Measurements from ENCODE around the gene CNTN6. TPM values are rescaled to one million over a fixed set of nuclear protein-coding genes. Genes with fewer than 3 reads are reported as not detected.
A peak's percentile ranks its signal among the peaks of the same experiment; 100 is the strongest.

The CNTN6 gene
- 1 to 10 TPM; 6.6 to 9.5 (median 7.4) TPM for polyA plus RNA-seq (ENCODE audit: insufficient read depth in 1 of 5, insufficient read length in 5 of 5, low replicate concordance in 1 of 5)
- long read RNA-seq, donor 1, result 0 reads
- long read RNA-seq, donor 2, result 0 reads
- long read RNA-seq, donor 3, partial matches to known transcripts, result 5 of 5 reads
- long read RNA-seq, donor 3, other reads (novel, unspliced or antisense), result 0 of 5 reads
- long read RNA-seq, donor 4, result 0 reads
- long read RNA-seq, donor 5, result 0 reads
- long read RNA-seq, donor 6, full-length matches to known transcripts, result 2 of 2 reads
- long read RNA-seq, donor 6, partial matches to known transcripts, result 0 of 2 reads
- long read RNA-seq, donor 6, other reads (novel, unspliced or antisense), result 0 of 2 reads
- long read RNA-seq, donor 7, result 0 reads
- long read RNA-seq, donor 8, result 0 reads

GRCh38 chr3:1092771-1093170 lies at the start of gene CNTN6:
Gene CNTN6, plus strand, starts transcription at chr3:1093024. Its CDS starts 54,985 bp downstream, at chr3:1148009.
- DNase-seq, result no peak

DNA sequence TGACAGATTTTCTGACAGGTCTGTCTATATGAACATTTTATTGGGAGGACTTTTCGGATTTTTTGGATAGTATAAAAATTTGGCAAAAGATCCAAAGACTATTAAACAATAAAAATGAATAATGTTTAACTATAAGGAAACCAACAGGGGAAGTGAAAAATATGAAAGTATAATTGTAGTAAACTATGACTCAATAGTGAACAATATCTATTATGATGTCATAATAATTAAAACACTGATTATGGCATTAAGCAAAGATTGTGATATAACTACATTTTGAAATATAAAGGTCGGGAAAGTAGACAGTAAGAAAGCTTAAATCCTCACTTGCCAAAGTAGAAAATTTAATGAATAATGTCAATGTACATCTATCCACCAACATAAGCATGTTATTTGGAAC lies 44.3 kb upstream of the CNTN6 start:
- no peak for DNase-seq

DNA sequence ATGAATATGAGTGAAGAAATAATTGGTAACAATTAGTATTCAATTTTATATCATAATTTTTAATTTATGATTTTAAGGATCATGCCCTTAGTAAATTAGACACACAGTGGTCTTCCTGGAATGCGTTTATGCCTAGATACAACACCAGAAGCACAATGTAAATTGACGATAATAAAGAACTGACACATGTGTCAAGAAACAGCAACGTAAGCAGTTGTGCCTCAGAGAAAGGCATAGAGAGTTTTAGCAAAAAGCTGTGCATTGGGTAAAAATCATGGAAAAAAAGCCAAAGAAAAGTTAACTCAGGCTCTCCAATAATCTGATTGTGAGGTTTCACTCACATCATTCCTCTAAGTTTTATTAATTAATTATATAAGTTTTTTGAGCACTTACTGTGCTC lies 37.0 kb upstream of the CNTN6 start:
- no peak for DNase-seq

GRCh38 chr3:1056744-1057143 lies 36.1 kb upstream of the CNTN6 start:
- no peak for DNase-seq

- no peak for DNase-seq
Measured at GRCh38 chr3:1057436-1057835, 35.4 kb upstream of the CNTN6 start.

GRCh38 chr3:1068985-1069384 lies 23.8 kb upstream of the CNTN6 start:
- DNase-seq, result no peak

GRCh38 chr3:1072041-1072440 lies 20.8 kb upstream of the CNTN6 start:
- no peak for DNase-seq

DNA sequence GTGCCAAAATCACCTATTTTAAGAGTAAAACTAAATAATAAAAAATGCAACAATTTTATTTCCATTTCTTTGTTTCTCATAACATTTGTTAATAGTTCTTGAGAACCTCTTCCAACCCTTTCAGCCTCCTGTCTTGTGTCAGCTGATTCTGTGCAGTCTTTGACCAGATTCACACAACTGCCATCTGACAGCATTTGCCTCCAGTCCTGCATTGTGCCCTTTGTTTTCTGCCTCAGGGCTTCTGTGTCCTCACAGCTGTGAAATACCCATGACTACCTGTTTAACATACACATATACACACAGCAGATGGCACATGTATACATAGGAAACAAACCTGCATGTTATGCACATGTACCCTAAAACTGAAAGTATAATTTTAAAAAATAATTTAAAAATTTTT lies 13.2 kb upstream of the CNTN6 start:
- DNase-seq, result no peak

DNA sequence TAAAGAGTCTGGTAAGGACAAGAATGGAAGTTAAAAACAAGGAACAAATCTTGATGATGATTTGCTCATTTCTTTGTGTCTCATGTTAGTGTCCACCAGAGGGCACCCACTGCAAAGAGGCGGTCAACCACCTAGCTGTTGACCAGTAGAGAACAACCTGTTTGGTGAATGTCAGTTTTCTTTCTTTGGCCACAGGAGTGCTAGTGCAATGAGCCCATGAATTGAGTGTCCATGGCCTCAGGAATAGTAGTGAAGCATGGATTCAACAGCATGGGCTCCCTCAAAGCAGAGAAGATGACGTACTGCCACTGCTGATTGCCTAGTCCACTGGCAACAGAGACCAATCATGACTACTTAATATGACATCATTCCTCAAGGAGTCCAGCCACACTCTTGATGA lies 10.7 kb upstream of the CNTN6 start:
- DNase-seq, result peak in 1 of 2 donors; percentile 47

DNA sequence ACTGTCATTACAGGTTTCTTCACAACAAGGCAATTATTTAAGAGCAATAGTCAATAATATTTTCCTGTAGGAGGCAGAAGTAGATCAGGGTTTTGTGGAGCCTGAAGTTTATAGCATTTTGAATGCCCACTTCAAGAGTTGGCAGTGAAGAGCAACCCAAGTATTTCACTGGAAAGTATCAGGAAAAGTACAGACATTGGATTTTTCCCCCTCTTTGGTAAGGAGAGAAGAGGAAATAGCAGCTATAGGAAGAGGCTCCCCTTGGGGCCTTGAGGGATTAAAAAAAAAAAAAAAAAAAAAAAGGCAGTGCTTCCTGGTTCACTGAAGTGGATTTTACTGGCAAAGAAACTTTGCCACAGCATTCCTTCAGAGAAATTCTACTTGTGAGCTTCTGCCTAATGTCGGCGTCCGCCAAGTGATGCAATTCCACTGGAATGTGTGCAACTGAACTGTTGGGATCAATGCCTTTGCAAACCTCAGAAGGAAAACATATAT lies 5.7 kb upstream of the CNTN6 start:
- peak; percentile 56 to 57 for DNase-seq

DNA sequence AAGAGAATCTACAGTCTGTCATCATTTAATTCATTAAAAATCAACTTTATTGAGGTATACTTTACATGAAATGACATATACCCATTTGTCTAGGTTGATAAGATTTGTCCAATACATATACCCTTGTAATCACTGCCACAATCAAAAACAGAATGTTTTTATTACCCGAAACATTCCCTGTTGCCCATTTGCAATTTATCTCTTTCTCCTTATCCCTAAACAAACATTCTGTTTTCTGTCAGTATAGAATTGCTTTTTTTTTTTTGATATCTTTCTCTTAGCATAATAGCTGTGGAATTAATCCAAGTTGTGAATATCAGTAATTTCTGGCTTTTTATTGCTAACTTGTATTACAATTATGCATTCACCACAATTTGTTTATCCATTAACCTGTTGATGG lies 4.3 kb upstream of the CNTN6 start:
- no peak for DNase-seq

DNA sequence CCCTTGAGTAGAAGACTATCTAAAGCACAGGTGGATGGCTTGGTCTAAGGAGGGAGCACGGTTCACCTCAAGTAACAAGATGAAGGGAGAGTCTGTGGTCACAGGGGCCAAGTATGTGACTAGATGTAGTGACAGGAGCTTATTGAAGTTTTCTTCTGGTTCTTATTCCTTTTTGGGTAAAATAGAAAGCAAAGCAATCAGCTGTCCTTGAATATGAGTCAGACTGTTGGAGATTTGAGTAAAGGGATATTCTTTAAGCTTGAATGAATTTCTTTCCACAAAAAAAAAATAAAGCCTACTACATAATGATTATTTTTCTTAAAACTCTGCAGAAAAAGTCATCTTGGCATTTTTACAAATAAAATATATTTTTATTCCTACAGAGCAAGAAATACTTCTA lies 1.5 kb upstream of the CNTN6 start:
- no peak for DNase-seq

DNA sequence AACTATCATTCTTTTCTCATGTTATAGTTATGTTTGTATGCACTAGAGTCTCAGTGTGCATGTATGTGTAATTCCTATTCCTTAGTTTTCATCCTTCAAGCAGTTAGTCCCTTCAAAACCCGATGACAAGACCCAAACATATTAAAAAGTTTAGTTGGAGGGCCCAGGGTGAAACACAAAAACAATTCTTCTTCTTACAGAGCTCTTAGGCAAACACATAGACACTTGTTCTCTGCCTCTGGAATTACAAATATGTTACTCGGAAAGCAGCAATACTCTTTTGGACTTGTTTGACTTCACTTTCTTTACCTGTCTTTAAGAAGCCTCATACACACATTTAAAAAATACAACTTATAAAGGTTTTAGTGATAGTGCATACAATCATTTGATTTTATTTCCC lies 763 bp upstream of the CNTN6 start:
- no peak for DNase-seq

DNA sequence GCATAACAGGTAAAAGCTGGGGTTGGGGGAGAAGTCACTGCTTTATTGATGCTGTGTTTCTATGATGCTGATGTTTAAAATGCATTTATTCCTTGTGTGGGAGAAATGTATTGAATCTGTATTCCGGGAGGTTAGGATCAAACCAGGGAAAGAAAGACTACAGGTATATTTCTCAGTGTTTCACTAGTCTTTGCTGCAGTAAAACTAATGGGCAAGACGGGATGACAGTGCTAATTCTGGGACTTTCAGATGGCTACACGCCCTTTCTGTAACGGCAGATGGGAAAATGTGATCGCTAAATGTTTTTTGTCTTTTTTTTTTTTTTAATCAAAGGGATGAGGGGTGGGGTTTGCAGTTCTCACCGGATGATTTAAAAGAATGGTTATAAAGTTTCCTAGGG lies 393 bp downstream of the CNTN6 start:
- no peak for DNase-seq

DNA sequence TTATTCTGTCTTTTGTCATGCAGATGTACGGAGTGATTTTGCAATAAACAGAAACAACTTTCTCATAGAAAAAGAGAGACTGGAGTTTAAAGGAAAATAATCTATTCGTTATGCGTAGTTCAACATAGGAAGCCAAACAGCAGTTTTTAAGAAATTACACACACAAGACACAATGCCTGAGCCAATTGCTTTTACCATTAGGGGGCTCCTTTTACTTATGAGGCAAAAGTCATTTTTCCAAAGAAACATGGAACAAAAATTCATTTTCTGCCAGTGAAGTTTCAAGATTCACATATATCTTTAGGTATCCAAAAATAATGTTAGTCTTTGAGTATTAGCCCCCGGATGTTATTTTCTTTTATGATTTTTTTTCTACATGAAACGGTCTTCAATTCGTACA lies 10.7 kb downstream of the CNTN6 start:
- DNase-seq, result no peak

GRCh38 chr3:1117843-1118473 lies 25.1 kb downstream of the CNTN6 start:
- DNase-seq, result no peak

- DNase-seq, result no peak
Measured at GRCh38 chr3:1131166-1131565, 38.3 kb downstream of the CNTN6 start.

GRCh38 chr3:1135194-1135593 lies 42.4 kb downstream of the CNTN6 start:
- no peak for DNase-seq

DNA sequence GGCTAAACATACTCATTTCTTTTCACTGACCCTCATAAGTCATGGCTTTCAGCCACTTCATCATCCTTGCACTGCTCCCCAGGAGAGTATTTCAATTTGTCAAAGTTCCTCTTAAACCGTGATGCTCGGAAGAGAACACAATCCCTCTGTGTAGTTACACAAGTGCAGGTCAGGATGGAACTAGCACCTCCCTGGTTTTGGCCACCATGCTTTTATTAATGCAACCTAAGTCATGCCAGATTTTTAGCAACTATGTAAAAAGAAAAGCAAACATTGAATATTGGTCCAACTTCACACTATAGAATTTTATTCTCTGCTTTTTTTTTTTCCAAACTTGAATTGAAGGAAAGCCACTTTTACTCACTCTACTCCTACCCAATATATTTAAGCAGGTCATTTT lies 45.2 kb downstream of the CNTN6 start:
- no peak for DNase-seq

DNA sequence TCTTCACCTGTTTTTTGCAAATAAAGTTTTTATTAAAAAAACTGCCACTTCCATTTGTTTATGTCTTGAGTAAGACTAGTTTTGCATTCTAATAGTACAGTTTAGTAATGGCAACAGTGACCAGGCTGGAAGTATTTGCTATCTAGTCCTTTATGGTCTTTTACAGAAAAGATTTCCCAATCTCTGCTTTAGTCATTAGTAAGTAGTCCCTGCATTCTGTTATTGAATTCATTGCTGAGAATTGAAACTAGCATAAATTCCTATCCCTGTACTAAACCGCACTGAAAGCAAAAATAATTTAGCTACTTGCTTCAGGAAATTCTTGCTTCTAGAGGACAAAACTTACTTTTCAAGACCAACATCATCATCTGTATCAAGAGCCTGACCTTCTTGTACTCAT lies 46.2 kb downstream of the CNTN6 start:
- no peak for DNase-seq

DNA sequence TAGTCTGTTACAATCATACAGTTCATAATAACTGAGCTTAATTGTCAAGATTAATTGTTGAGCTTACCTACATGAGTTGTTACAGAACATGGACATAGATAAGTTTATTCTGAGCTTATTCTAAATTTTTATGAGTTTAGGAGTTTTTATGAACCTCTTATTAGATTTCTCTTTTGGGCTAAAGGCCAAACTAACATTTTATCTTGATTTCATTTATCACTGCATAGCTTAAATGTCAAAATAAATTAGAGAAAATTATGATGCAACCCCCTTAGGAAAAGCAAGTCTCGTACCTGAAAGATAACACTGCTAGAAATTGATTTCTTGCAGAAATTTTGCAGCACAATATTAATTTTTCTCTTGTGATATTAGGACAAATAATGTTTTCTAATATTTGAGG lies 54.5 kb downstream of the CNTN6 start:
- no peak for DNase-seq

DNA sequence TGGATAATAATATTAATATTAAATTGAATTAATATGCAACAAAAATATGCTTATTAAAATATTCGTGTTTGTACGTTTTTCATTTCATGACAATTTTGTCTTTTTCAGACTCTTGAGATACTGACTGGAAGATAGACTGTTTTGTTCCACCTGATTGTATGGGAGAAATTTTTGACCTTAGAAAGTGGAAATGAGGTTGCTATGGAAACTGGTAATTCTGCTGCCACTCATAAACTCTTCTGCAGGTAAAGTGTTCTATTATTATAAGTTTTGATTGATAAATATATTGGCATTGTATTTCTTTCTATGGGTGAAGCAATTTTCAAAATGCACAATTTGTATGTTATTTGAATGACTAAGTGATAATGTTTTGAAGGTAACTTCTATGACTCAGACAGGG lies 55.0 kb downstream of the CNTN6 start:
- no peak for DNase-seq

DNA sequence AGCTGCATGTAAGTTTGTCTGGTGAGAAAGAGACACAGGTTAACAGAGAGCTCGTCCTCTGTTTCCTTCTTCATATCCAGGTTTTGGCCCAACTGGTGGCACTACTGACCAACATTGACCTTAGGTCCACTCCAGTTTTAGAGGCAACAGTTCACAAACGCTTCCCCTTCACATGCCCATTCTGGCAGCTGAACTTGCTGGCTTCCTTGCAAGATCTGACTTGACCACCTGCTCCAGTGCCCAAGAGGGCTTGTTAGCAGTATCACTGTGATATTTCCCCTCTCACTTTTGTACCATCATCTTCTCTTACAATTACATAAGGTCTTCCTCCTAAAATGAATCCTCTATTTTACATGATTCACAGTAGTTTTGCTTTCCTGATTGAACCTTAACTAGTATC lies 71.3 kb downstream of the CNTN6 start:
- DNase-seq, result no peak

DNA sequence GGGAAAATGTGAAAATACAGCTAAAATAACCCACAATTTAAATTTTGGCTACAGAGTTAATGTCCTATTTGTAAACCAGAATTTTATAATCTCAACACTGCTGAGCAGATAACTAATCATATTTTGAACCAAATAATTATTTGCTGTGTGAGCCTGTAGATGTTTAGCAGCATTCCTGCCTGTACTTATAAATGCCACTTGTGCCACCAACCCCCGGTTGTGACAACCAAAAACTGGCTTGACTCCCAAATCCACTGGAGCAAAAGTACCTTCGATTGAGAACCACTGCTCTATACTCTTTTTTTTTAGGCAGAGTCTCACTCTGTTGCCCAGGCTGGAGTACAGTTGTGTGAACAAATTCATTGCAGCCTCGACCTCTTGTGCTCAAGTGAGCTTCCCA lies 78.5 kb downstream of the CNTN6 start:
- DNase-seq, result no peak
